NCI-H774 (cell line): Measurements from ENCODE around the gene SPATA6.
"Not testable (repeated sequence)": the region's sequence is repeated elsewhere in the genome, so short reads cannot be mapped to it uniquely, and the experiment has no call there.

Source experiments
- DNase-seq: peaks from one replicate; lab custom pipeline; 2025; lab: John Stamatoyannopoulos, UW

The SPATA6 gene

DNA sequence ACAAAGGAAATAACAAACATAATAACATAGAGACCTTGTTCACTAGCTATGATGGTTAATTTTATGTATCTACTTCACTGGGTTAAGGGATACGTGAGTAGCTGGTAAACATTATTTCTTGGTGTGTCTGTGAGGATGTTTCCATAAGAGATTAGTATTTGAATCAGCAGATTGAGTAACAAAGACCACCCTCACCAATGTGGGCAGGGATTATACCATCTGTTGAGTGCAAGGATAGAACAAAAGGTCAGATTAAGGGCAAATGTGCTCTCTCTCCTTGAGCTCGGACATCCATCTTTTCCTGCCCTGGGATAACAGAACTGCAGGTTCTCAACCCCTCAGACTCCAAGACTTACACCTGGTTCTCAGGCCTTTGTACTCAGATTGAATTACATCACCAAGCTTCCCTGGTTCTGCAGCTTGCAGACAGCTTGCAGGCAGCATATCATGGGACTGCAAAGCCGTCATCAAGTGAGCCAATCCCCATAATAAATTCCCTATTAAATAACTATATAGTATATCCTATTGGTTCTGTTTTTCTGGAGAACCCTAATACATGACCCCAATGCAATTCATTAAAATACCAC lies 9.2 kb downstream of the SPATA6 start:
- no peak for DNase-seq

DNA sequence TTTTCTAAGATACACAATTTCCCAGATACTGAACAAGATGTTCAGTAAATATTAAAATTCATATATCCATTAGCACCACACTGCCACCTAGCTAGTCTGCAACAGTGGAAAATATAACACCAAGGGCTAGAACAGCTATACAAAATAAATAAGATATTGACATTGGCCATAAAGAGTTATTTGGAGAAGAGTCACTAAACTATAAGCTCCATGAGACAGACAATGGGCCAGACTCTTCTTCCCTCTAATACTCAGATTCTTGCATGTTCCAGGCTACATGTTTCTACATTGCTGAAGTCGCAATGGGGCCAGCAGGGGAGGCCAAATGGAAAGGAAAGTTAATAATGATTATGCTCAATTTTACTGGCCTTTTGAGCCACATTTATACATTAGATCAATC lies 21.5 kb downstream of the SPATA6 start:
- no peak for DNase-seq

DNA sequence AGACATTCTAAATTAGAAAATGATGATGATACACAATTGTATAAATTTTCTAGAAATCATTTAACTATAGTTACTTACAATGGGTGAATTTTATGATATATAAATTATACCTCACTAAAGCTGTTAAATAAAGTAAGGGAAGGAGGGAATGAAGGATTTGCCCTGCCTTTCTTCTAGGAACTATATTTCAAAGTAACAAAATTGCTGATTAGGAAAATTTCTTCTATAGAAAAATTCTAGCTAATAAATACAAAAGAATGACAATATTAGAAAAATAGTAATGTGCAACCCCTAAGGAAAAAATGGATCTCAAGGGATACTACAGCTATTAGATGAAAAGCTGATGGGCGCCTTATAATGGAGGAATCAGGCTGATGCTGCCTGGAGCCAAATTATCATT lies 23.1 kb downstream of the SPATA6 start:
- DNase-seq, result no peak

DNA sequence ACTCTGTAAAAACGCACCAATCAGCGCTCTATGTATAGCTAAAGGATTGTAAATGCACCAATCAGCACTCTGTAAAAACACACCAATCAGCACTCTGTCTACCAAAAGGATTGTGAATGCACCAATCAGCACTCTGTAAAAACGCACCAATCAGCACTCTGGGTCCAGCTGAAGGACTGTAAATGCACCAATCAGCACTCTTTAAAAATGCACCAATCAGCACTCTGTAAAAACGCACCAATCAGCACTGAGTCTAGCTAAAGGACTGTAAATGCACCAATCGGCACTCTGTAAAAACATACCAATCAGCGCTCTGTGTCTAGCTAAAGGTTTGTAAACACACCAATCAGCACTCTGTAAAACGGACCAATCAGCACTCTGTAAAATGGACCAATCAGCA lies 27.8 kb downstream of the SPATA6 start:
- DNase-seq, result not testable (repeated sequence)

DNA sequence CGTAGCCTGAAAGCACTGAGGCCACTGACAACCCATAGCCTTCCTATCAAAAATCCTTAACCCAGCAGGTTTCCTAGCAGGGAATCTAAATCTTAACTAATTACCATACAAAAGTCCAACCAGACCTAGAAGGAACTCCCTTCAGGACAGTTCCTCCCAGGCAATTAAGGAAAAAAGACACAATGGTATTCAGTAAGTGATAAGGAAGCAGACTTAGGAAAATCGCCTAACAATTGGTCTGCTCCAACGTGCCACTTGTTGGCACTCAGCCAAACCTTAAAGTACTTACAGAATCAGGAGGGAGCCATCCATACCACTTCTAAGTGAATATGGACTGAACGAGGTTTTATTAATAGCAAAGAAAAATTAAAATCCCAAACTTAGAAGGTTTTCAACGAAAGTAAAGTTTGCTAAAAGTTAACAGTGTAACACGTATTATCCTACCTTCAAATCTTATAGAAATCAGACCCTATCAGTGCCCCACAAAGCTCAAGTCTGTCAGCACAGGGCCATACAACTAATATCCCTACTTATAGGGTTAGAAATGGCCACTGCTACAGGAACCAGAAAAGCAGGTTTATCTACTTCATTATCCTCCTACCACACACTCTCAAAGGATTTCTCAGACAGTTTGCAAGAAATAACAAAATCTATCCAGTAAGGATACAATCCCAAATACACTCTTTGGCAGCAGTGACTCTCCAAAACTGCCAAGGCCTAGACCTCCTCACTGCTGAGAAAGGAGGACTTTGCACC lies 29.0 kb downstream of the SPATA6 start:
- no peak for DNase-seq

DNA sequence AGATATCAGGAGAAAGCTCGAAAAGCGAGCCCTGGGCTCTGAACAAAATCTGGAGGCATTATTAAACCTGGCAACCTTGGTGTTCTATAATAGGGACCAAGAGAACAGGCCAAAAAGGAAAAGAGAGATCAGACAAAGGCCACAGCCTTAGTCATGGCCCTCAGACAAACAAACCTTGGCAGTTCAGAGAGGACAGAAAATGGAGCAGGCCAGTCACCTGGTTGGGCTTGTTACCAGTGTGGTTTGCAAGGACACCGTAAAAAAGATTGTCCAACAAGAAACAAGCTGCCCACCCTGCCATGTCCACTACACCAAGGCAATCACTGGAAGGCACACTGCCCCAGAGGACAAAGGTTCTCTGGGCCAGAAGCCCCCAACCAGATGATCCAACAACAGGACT lies 31.2 kb downstream of the SPATA6 start:
- not testable (repeated sequence) for DNase-seq

DNA sequence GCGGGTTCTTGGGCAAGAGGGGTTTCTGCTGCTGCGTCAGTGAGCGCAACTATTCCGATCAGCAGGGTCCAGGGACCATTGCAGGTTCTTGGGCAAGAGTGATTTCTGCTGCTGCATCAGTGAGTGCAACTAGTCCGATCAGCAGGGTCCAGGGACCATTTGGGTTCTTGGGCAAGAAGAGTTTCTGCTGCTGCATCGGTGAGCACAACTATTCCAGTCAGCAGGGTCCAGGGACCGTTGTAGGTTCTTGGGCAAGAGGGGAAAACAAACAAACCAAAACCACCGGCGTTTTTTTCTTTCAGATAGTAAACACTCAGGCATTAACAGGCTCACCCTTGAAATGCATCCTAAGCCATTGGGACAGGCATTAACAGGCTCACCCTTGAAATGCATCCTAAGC lies 32.6 kb downstream of the SPATA6 start:
- no peak for DNase-seq

DNA sequence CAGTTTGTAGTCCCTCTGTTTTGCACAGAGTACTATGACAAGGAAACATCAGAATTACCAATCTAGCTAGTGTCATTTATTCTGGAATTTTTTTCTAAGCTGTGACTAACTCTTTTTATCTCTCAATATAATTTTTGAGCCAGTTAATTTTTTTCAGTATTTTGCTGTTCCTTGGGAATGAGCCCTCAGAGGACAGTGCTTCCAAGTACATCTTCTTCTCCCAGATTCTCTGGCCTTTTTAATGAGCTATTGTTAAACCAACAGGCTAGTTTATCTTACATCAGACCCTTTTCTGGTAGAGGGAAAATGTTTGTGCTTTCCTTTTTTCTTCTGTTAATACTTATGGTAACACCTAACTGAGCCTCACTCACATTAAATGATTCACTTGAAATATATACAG lies 34.6 kb downstream of the SPATA6 start:
- DNase-seq, result not testable (repeated sequence)

DNA sequence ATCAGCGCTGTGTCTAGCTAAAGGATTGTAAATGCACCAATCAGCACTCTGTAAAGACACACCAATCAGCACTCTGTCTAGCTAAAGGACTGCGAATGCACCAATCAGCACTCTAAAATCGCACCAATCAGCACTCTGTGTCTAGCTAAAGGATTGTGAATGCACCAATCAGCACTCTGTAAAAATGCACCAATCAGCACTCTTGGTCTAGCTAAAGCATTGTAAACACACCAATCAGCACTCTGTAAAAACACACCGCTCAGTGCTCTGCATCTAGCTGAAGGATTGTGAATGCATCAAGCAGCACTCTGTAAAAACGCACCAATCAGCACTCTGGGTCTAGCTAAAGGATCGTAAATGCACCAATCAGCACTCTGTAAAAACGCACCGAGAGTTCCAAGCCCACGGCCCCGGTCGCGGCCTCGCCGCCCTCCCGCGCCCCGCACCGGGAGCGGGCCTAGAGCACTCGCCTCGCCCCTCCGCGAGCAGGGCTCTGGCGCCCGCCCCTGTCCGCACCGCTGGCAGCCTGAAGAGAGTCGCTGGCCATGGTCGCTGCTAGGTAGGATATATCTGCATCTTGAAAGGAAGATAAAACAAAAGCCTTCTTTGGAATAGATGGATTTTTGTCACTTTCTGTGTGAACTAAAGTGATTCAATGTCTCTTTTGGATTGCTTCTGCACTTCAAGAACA lies 36.5 kb downstream of the SPATA6 start:
- DNase-seq, result not testable (repeated sequence)

DNA sequence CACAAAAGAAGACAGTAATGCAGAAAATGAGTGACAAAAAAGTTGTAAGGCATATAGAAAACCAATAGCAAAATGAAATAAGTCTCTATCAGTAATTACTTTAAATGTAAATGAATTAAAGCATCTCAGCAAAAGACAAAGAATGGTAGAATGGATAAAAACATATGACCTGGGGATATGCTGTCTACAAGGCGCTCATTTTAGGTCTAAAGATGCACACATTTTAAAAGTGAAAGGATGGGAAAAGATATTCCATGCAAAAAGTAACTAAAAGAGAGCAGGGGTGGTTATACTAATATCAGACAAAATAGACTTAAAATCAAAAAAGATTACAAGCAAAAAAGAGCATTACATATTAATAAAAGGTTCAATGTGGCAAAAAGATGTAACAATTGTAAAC lies 41.2 kb downstream of the SPATA6 start:
- no peak for DNase-seq

DNA sequence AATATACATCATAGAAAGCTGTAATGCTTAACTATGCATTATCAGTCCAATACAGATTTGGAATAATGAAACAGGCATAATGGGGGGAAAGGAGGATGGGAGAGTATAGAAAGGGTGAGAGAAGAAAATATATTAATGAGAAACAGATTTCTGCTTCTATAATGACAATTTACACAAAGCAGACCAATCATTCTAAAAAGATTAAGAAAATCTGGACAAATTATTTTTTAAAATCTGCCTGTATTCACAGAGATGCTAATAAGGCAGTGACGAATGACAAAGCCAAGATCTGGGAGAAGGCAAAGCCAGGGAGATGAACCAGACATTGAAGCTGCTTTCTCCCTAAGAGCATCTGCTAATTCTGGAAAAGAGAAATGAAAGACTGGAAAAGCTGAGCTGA lies 50.0 kb downstream of the SPATA6 start:
- no peak for DNase-seq

DNA sequence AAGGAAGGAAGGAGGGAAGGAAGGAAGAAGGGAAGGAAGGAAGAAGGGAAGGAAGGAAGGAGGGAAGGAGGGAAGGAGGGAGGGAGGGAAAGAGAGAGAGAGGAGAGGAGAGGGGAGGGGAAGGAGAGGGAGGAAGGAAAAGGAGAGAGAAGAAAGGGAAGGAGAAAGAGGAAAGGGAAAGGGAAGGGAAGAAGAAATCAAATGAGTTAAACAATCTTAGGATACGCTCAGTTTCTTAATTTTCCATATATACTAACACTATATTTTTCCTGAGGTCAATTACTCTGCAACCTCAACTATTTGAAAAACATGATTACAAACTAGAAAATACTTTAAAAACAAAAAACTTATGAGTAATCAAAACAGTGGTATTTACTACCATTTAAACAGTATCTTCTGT lies 53.3 kb downstream of the SPATA6 start:
- DNase-seq, result no peak

DNA sequence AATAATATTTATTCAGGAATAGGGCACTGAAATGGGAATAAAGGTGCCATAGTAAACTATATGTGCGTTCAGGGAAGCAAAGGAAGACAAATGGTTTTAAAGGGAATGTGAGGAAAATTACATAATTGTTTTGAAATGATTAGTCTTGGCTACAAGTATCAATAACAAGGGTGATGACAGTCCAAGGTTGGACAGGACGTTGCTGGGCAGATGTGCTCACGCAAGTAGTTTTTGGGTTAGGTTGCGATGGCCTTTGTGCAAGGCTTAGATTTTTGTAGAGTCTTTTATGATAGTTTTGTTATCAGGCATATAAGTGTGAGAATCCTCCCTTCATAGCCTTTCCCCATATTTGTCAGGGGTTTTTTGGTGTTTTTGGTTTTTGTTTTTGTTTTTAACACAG lies 57.0 kb downstream of the SPATA6 start:
- no peak for DNase-seq

DNA sequence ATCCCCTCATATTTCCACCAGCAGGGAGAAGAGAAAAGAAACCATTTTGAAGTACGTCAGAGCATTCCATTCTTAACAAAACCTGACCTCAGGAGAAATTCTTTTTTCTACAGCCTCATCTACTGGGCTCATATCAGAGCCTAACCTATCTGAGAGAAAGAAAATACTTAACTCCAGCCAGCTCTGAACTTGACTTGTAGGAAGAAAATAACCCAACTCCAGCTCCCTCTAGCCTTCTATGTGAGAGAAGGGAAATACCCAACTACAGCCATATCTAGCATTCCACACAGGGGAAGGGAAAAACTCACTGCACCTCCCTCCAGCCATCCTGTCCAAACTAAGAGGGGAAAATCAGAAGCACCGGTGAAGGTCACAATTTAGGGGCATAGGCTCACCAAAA lies 57.7 kb downstream of the SPATA6 start:
- DNase-seq, result no peak

DNA sequence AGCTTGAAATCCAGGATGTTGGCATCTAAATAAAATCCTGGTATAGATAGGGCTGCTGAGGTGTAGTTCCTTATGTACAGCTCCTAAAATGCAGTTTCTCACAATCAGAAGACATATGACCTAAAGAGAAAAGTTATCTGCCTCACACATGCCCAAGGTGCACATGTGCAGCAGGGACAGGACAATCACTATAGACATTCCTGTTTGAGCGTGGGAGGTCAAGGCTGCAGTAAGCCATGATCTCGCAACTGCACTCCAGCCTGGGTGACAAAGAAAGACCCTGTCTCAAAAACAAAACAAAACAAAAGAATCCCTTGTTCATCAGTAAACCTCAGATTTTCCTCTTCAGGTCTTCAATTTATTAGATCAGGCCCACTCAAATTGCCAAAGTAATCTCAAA lies 66.1 kb downstream of the SPATA6 start:
- no peak for DNase-seq

DNA sequence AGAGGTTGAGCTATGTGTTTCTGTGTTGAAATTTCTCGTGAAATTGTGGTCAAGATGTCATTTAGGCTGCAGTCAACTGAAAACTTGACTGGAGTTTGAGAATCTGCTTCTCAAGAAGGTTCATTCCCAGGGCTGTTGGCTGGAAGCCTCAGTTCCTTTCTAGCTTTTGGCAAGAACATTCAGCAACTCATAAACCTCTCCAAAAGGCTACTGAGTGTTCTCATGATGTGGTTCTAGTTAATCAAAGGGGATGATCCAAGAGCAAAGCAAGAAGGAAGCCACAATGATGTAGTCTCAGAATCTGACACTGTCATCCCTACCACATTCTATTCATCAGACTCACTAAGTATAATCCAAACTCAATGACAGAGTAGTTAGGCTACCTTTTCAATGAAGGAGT lies 66.6 kb downstream of the SPATA6 start:
- no peak for DNase-seq

DNA sequence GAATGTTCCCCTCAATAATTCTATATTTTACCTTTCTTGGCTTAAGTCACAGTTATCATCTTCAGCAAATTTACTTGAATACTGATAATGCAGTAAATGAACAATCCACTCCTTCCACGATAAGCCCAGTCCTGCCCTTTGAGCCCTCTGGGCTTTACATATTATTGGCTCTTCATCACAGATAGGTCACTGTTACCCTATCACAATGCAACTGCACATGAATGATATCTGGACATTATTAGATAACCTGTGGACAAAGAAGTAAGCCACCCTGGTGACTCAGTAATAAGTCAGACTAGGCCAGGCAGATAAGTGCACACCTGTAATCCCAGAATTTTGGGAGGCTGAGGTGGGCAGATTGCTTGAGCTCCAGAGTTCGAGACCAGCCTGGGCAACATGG lies 69.4 kb downstream of the SPATA6 start:
- DNase-seq, result no peak

DNA sequence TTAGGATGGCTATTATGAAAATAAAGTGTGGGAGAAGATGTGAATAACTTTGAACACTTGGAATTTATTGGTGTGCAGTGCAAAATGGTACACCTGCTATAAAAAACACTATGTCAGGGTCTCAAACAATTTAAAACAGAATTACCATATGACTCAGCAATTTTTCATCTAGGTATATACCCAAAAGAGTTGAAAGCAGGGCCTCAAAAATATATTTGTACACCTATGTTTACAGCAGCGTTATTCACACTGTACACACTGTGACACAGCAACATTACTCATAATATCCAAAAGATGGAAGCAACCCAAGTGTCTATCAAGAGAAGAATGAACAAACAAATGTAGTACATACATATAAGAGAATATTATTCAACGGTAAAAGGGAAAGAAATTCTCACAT lies 75.8 kb downstream of the SPATA6 start:
- DNase-seq, result no peak

DNA sequence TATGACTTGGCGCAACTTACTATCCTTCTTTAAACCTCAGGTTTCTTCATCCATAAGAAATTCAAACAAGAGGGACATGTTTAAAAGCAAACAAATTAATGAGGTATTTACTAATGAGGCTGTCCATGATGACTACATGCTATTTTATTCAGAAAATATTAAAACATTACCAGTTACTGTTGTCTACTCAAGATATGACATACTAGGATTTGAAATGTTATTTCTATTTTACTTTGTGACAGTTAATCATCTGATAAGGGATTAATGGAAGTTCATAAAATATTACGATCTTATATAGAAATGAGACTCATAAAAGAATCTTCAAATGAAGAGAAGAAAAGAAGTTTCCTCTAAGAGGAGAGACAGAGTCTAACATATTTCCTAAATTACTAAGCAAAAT lies 80.1 kb downstream of the SPATA6 start:
- no peak for DNase-seq

DNA sequence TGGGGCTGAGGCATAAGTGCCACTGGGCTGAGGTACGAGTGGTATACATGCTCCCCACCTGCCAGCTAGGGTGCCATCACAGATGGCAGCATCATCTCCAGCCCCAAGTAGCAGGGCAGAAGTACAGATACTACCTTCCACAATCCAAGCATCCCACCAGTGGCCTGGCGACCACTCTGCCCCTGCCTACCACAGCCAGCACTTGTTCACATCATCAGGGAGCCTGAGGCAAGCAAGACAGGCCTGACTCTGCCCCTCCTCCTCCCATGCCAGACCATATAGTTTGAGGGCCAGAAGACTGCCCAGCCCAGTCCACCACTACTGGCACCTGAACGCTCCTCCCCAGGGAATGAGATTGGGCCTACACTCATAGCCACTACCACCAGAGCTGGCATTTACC lies 84.6 kb downstream of the SPATA6 start:
- no peak for DNase-seq

DNA sequence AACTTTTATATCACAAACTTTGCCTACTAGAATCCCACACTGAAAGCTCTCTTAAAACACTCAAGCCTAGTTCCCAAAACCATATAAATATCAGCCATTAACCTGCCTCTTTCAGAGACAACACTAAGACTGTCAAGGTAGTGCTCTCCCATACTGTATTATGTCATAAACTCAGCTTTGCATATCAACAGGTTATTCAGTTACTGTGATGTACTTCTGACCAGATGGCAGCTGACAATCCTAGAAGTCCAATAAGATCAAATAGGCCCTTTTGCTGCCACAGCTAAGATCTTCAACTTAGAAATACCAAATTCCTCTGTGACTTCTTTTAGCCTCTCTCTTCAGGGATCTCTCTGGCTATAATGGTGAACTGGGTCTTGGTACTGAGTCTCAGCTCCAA lies 97.2 kb downstream of the SPATA6 start:
- DNase-seq, result no peak

DNA sequence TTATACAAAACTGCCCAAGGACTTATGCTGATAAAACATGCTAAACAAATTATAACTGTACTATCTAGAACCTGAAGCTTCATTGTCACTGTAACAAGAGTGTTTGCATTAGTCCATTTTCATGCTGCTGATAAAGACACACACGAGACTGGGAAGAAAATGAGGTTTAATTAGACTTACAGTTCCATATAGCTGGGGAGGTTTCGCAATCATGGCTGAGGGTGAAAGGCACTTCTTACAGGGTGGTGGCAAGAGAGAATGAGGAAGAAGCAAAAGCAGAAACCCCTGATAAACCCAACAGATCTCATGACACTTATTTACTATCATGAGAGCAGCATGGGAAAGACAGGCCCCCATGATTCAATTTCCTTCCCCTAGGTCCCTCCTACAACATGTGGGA lies 100.4 kb downstream of the SPATA6 start:
- DNase-seq, result no peak

DNA sequence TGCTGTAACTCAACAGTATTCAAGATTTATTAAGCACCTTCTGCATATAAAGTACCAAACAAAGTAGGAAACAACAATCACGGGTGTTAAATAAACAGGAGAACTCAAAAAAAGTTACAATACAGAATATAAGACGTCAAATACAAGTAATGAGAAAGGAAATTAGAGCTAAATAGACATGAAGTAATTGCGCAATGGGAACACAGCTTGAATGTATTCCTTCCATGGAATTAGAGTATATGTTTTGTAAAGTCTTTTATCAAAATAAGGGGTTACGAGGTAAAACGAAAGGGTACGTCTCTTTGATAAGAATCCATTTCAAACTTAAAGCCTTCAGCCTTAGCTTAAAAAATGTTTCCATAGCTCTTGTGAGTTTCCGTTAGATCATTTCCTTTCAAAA lies 109.1 kb downstream of the SPATA6 start:
- no peak for DNase-seq

DNA sequence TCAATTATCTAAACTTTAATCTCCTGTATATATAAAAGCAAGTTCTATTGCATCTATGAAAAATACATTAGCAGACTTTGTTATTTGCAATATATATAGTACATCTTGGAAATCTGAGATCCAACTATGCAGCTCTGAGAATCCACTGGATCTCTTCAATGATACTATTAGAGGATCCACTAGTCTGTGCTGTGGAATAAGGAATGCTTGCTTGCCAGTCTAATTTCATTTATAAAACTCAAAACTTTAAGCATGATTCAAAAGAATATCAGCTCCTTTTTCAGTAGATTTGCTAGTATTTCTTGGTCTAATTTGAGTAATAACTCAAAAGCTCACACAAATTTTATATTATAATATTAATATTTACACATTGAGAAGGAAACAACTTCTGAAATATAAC lies 115.1 kb downstream of the SPATA6 start:
- no peak for DNase-seq
